Tibial nerve (tissue), 4 donors: Measurements from ENCODE around the gene LEMD2. TPM values are rescaled to one million over a fixed set of nuclear protein-coding genes. Genes with fewer than 3 reads are reported as not detected.

Experiments
- DNase-seq, 2 donors: peaks; one replicate each; pipeline ENCODE4 v3.0.0-alpha.2; 2019; ENCODE audit warnings: low spot score in 2 of 2
- H3K27ac ChIP-seq, 4 donors: fragments of 200-600 bp; sonication (generic) in 3 of 4; one replicate each; pipeline ENCODE4 v1.5.1; 2017 to 2019; ENCODE audit warnings: mild to moderate bottlenecking in 1 of 4
- H3K27me3 ChIP-seq, 2 donors: fragments of 200-600 bp; sonication (generic) in 1 of 2; one replicate each; pipeline versions ENCODE4 v1.5.1 to v1.6.0; 2017 to 2019
- H3K36me3 ChIP-seq, 3 donors: fragments of 200-600 bp; sonication (generic); one replicate each; pipeline ENCODE4 v1.5.1; 2018 to 2019
- H3K4me1 ChIP-seq, 4 donors: fragments of 200-600 bp; sonication (generic) in 3 of 4; one replicate each; pipeline ENCODE4 v1.5.1; 2017 to 2019
- H3K4me3 ChIP-seq, 4 donors: fragments of 200-600 bp; sonication (generic) in 3 of 4; one replicate each; pipeline ENCODE4 v1.5.1; 2017 to 2019; ENCODE audit warnings: mild to moderate bottlenecking in 1 of 4, moderate library complexity in 1 of 4
- H3K9me3 ChIP-seq, 4 donors: fragments of 200-600 bp; sonication (generic) in 3 of 4; one replicate each; pipeline ENCODE4 v1.5.1; 2017 to 2019
- EP300 ChIP-seq, 2 donors: sonication (generic); formaldehyde crosslinking; IDR thresholded peaks; one replicate each; pipeline ENCODE4 v1.6.1; 2017; ENCODE audit warnings: antibody characterized with exemption in 2 of 2, mild to moderate bottlenecking in 1 of 2
- POLR2A ChIP-seq, 2 donors: fragments of 450-650 bp; IDR thresholded peaks; one replicate each; pipeline ENCODE4 v1.6.1; 2017; ENCODE audit warnings: antibody characterized with exemption in 2 of 2, mild to moderate bottlenecking in 2 of 2, moderate library complexity in 2 of 2
- WGBS, 2 donors: methylation state at CpG; one replicate each; pipeline ENCODE4 v1.1.5; 2018; 5-methylcytosine and 5-hydroxymethylcytosine counted together
- total RNA-seq, 4 donors: library from RNA; depleted of rRNA; stranded (reverse); fragments of >200 nt; gene quantifications; one replicate each; pipeline ENCODE4 v1.1.0, GENCODE V29; 2016
- TF ChIP-seq, protein P1 (sequence below), 5 experiments: fragments of 200-600 bp in 3 of 5; fragments of 450-650 bp in 2 of 5; sonication (generic) in 3 of 5; IDR thresholded peaks; one replicate each; pipeline ENCODE4 v1.5.1; 2016 to 2019; ENCODE audit warnings: antibody characterized with exemption in 5 of 5, mild to moderate bottlenecking in 3 of 5, moderate library complexity in 2 of 5

The LEMD2 gene
- total RNA-seq, 4 donors from 2014 or later = 55.7 to 97.8 (median 70.1) TPM

DNA sequence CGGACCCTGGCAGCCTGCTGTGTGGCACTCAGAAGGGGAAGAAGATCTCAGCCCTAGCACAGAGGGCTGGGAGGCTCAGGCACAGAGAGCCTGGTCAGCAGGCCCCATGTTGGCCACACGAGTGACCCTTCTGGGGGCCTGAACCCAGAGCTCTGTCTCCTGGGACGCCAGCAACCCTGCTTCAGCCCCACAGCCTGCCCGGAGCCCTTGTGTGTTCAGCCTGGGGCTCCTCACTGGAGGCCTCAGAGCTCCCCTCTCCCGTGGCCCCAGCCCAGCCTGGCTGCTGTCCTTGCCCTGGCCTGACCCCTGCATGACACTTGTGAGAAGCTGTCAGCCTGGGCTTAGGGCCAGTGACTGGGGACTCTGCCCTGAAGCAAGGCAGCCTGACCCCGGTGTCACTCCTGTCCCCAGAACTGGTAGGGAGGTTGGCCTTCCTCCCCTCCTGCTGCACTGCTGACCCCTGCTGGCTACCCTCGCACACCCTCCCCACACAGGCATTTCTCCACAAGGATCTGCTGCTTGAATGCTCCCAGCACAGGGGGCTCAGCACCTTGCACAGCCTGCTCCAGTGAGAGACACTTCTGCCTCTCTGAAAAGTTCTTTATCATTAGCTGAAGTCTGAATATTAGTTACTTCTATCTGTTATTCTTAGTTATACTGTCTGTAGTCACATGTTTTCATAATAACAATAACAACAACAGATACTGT is 26.9 kb downstream of the LEMD2 start:
- no peak overlapping the region for H3K4me3 ChIP-seq
- WGBS, 2 donors = 20 to 39% methylated on average over 2 to 4 of the region's 7 CpGs
- no peak overlapping the region for H3K27ac ChIP-seq

GRCh38 chr6:33761581-33761921 is 27.4 kb downstream of the LEMD2 start:
- 100% methylated on average over 1 of the region's 2 CpGs; no CpG with 5 or more reads in 1 of the 2 donors for WGBS, 2 donors
- Histone ChIP-seq H3K4me3 (no peak overlapping the region), H3K27me3 (no peaks in the 10 kb centered on the region), H3K27ac (no peak overlapping the region), H3K9me3 (no peaks in the 10 kb centered on the region), H3K4me1 (peaks cover 0 to 7% (median 3%) of the 10 kb centered on the region in 4 donors), H3K36me3 (no peaks in the 10 kb centered on the region)
- DNase-seq = no peak
- TF ChIP-seq, protein P1, sequence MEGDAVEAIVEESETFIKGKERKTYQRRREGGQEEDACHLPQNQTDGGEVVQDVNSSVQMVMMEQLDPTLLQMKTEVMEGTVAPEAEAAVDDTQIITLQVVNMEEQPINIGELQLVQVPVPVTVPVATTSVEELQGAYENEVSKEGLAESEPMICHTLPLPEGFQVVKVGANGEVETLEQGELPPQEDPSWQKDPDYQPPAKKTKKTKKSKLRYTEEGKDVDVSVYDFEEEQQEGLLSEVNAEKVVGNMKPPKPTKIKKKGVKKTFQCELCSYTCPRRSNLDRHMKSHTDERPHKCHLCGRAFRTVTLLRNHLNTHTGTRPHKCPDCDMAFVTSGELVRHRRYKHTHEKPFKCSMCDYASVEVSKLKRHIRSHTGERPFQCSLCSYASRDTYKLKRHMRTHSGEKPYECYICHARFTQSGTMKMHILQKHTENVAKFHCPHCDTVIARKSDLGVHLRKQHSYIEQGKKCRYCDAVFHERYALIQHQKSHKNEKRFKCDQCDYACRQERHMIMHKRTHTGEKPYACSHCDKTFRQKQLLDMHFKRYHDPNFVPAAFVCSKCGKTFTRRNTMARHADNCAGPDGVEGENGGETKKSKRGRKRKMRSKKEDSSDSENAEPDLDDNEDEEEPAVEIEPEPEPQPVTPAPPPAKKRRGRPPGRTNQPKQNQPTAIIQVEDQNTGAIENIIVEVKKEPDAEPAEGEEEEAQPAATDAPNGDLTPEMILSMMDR (IDR thresholded peaks at IDR 0.05) = no peak
- TF ChIP-seq EP300 (IDR thresholded peaks at IDR 0.05) (no peak), POLR2A (IDR thresholded peaks at IDR 0.05) (no peak)

More for the DNA sequence above, 26.9 kb downstream of the LEMD2 start:
- DNase-seq = no peak
- Histone ChIP-seq H3K4me1 (peaks cover 0 to 7% (median 3%) of the 10 kb centered on the region in 4 donors), H3K36me3 (no peaks in the 10 kb centered on the region), H3K9me3 (peaks cover 0 to 2% (median 0%) of the 10 kb centered on the region in 4 donors), H3K27me3 (no peaks in the 10 kb centered on the region)
- TF ChIP-seq, protein P1 (IDR thresholded peaks at IDR 0.05) = peak; percentile 26 to 56 (median 32)
- TF ChIP-seq EP300 (IDR thresholded peaks at IDR 0.05) (no peak), POLR2A (IDR thresholded peaks at IDR 0.05) (no peak)

DNA sequence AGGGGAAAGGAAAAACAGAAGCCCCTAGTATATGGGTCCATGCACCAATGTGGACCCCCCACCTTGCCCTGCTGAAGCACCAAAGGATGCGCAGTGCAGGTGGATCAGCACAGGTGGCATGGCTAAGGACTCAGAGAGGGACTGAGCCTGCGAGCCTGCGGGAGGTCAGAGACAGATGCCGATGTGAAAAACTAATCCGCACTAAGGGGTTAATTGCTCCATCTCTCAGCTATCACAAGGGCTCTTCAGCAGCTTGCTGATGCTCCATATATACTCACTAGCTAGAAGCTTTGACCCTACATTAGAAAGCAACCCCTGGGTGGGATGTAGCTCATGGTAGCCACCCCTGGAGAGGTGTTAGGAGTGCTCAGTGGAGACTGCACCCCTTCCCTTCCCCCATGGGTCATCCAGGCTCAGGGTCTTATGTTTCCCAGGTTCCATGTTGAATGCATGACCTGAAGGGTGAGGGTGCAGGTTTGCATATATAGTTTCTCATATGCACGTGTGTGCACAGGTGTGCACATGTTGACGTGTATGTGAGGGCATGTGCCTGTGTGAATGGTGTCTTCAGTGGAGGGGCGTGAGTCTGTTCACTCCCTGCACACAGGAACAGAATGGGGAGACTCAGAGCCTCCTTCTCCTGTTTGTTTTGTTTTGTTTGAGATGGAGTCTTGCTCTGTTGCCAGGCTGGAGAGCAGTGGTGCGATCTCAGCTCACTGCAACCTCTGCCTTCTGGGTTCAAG is 28.9 kb downstream of the LEMD2 start:
- H3K27ac ChIP-seq = no peak overlapping the region
- no peaks in the 10 kb centered on the region for H3K9me3 ChIP-seq
- H3K36me3 ChIP-seq = no peaks in the 10 kb centered on the region
- H3K27me3 ChIP-seq = no peaks in the 10 kb centered on the region
- no peak for TF ChIP-seq POLR2A (IDR thresholded peaks at IDR 0.05)
- TF ChIP-seq, protein P1 (IDR thresholded peaks at IDR 0.05) = no peak
- no peak for TF ChIP-seq EP300 (IDR thresholded peaks at IDR 0.05)
- 84% methylated on average over 9 of the region's 9 CpGs for WGBS, 2 donors
- DNase-seq = no peak
- peaks cover 0 to 7% (median 3%) of the 10 kb centered on the region in 4 donors for H3K4me1 ChIP-seq
- no peak overlapping the region for H3K4me3 ChIP-seq

GRCh38 chr6:33758815-33759216 is 30.1 kb downstream of the LEMD2 start:
- DNase-seq = no peak
- no peak overlapping the region for H3K27ac ChIP-seq
- H3K9me3 ChIP-seq = no peaks in the 10 kb centered on the region
- H3K27me3 ChIP-seq = no peaks in the 10 kb centered on the region
- WGBS, 2 donors = 65 to 68% methylated on average over 7 of the region's 7 CpGs
- H3K4me3 ChIP-seq = no peak overlapping the region
- TF ChIP-seq EP300 (IDR thresholded peaks at IDR 0.05) = no peak
- TF ChIP-seq POLR2A (IDR thresholded peaks at IDR 0.05) = no peak
- TF ChIP-seq, protein P1 (IDR thresholded peaks at IDR 0.05) = no peak
- no peaks in the 10 kb centered on the region for H3K36me3 ChIP-seq
- peaks cover 0 to 7% (median 3%) of the 10 kb centered on the region in 4 donors for H3K4me1 ChIP-seq

DNA sequence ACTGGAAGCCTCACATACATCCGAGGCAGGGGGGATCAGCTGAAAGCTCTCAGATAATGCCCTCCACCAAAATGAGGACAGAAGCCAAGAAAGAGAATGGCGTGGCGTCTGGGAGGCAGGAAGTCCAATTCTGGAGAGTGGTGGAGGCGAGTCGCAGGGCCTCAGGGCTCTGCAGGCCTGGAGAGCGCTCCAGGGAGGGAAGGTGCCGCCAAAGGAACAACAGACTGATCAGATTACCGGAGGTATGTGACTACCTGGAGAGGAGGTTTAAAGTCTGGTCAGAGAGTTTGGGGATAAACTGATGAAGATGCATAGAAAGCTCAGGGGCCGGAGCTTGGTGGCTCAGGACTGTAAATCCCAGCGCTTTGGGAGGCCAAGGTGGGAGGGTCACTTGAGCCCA is 31.0 kb downstream of the LEMD2 start:
- H3K36me3 ChIP-seq = no peaks in the 10 kb centered on the region
- WGBS, 2 donors = 80 to 82% methylated on average over 10 of the region's 10 CpGs

More for the DNA sequence above, 31.0 kb downstream of the LEMD2 start:
- Histone ChIP-seq H3K4me1 (peaks cover 0 to 7% (median 3%) of the 10 kb centered on the region in 4 donors), H3K4me3 (no peak overlapping the region), H3K27me3 (no peaks in the 10 kb centered on the region), H3K27ac (no peak overlapping the region), H3K9me3 (no peaks in the 10 kb centered on the region)
- TF ChIP-seq POLR2A (IDR thresholded peaks at IDR 0.05) (no peak), EP300 (IDR thresholded peaks at IDR 0.05) (no peak)
- TF ChIP-seq, protein P1 (IDR thresholded peaks at IDR 0.05) = no peak
- no peak for DNase-seq
